Kidney tubule cell (primary cell): ENCODE measurements around the gene TRPV2.

ENCODE experiments used
- DNase-seq: peaks from one replicate; pipeline ENCODE4 v3.0.0-alpha.2; 2018; ENCODE audit warnings: low spot score

TRPV2 gene

DNA sequence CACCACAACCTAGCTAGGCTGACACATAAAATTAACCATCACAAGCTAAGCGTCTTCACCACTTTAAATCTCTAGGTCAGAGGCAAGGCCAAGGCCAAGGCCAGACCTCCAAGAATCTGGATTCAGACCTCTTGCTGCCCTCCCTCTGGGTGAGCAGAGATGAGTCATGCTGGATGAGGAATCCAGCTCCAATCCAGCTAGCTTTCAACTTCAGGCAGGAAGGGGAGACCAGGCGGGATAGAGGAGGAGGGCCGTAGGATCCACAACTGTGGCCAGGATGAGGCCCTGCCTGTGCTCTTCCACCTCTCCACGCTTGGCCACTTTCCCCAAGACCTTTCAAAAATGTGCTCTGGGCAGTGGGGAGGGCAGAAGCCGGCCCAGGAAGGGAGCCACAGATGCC lies 61.9 kb downstream of the TRPV2 start:
- DNase-seq, result peak; percentile 84

DNA sequence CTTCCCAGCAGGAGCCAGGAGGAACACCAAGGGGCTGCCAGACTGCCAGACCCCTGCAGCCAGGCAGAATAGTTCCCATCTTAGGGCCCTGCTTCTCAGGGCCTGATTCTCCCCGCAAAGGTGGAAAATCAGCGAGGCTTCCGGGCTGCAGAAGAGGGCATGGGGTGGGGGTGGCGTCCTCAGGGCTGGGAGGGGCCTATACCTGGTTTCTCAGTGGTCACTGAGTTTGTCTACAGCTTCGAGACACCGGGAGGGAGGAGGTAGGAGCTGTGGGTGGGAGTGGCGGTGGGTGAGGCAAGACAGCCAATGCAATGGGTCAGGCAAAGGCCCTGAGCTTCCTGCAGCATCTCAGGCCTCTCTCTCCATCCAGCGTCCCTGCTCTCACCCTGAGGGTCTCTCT lies 62.3 kb downstream of the TRPV2 start:
- no peak for DNase-seq

DNA sequence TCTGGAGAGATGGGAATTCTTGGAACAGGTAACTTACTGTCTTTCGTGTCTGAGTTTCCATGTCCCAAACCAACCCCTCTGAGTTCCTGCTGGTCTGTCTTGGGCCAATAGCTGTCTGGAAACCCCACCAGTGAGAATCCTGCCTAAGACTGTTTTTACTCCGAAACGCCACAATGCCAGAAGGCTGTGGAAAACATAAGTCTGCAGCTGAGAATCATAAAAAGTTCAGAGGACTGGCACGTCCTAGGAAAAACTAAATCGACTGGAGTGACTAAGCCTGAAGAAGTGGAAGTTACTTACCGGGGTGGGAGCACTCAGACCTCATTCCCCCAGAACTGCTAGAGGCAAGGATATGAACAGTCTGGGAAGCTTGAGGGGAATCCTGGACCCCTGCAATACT lies 63.3 kb downstream of the TRPV2 start:
- DNase-seq, result no peak

DNA sequence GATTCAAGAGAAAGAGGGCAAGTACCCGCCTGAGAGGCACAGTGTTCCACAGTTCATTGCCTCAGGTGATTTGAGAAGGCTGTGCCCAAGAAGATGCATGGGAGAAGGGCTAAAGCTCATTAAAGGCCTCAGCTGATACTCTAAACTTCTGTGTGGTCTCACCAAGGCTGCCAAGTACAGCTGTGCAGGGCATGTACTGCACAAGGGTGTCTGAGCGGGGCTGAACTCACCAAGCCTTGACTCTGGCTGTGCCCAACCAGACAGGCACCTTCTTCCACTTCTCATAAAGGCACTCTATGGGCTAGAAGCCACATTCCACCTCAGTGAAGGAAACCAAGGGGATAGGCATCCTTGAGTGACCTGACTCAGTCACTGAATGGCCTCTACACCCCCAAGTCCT lies 63.9 kb downstream of the TRPV2 start:
- no peak for DNase-seq

DNA sequence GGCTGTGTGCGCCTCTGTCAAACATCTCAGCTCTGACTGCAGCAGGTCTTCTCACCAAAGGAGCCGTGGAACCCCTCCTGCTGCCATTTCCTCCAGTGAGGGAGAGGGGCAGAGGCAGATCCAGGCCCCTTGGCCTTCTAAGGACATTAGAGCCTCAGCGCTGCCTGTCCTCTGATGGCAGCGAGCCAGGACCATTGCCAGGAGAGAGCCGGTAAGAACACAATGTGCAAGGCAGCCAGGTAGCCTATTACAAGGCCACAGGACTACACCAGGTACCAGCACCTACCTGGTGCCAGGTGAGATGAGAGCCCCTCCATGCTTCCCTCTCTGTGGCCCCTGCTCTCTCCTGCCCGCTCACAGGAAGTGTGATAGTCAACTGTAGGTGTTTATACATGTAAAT lies 65.6 kb downstream of the TRPV2 start:
- DNase-seq, result no peak

DNA sequence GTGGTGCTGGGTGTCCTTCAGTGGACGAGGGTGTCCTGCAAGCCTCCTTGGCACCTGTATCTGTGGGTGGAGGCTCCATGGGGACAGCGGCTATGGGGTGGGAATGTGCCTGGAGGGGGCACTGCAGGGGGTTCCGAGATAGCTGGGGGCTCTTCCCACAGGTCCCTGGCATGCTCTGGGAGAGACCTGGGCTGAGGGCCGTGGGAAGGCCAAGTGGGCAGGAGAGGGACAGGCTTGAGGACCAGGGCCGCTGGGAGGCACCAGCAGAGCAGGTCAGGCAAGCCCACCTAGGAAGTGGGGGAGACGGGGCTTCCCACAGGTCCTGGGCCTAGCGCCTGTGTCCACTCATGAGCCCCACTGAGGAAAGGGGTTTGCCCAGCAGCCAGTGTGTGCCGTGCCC lies 66.9 kb downstream of the TRPV2 start:
- DNase-seq, result no peak

DNA sequence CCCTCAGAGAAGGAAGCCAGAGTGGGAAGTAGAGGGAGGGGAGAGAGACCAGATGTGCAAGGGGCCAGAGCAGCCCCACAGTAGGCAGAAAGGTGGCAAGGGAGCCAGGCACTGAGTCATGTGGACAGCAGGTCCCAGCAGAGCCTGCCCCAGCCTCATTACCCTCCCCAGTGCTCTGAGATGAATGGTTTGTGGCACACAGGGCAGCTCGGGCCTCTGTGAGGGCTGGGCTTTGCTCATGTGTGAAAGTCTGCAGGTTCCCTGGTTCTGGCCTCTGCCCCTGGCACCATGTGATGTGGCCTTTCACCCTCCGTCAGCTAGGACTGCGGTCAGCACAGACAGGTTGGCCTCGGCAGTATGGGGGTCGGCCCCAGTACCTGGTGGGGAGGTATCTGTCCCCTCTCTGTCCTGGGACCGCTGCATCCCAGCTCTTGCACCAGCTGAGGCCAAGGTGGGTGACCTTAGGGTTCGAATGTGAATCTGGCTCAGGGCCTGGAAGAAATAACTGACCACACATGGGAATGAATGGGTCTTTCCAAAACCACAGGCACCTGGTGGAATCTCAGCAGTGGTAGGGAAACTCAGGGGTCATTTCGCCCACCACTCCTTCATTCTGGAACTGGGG lies 67.8 kb downstream of the TRPV2 start:
- no peak for DNase-seq

DNA sequence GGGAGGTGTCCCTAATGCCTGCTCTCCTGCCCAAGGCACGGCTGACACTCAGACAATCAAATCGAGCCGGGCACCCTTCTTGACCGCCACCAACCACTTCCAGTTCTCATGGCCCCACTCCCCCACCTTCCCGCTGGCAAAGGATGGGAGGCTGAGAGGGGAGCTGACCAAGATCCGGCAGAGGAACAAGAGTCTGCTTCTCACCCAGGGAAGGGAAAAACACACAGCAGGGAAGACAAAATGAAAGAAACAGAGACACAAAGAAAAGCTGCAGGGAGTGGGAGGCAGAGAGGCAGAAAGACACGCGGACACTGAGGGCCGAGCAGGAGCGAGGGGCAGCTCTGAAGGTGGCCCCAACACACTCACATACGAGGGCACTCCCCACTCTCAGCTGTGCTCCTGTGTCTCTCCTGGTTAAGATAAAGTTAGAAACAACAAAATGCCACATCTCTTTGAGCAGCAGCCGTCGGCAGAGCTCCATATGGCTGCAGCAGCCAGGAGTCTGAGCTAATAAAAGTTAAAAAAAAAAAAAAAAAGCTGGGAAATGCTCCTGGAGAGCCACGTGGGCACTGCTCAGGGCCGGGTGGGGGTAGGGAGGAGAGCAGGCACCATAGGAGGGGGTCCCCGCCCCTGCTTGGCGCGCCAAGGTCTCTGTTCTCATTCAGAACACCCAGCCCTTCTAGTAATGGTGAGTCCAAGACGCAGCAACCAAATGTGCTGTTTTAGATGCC lies 69.2 kb downstream of the TRPV2 start:
- no peak for DNase-seq
